IPS-18a (cell line): ENCODE results near the gene HOXB6.

ENCODE experiments used
- H3K27ac ChIP-seq: one replicate; pipeline ENCODE4 v1.5.1; 2013; ENCODE audit warnings: low read length
- H3K27me3 ChIP-seq: one replicate; pipeline ENCODE4 v1.6.1; 2013; ENCODE audit warnings: mild to moderate bottlenecking, low read length; ENCODE audit not compliant: control insufficient read depth, insufficient read depth
- H3K36me3 ChIP-seq: one replicate; pipeline ENCODE4 v1.6.1; 2013; ENCODE audit warnings: low read depth, low read length; ENCODE audit not compliant: control insufficient read depth
- H3K4me1 ChIP-seq: one replicate; pipeline ENCODE4 v1.6.1; 2013; ENCODE audit warnings: low read depth, low read length; ENCODE audit not compliant: control insufficient read depth
- H3K4me3 ChIP-seq: one replicate; pipeline ENCODE4 v1.5.1; 2013; ENCODE audit warnings: low read length
- H3K9ac ChIP-seq: one replicate; pipeline ENCODE4 v1.6.1; 2013; ENCODE audit warnings: mild to moderate bottlenecking, low read length, moderate library complexity
- H3K9me3 ChIP-seq: one replicate; pipeline ENCODE4 v1.6.1; 2013; ENCODE audit warnings: low read depth, low read length; ENCODE audit not compliant: control insufficient read depth

The HOXB6 gene

DNA sequence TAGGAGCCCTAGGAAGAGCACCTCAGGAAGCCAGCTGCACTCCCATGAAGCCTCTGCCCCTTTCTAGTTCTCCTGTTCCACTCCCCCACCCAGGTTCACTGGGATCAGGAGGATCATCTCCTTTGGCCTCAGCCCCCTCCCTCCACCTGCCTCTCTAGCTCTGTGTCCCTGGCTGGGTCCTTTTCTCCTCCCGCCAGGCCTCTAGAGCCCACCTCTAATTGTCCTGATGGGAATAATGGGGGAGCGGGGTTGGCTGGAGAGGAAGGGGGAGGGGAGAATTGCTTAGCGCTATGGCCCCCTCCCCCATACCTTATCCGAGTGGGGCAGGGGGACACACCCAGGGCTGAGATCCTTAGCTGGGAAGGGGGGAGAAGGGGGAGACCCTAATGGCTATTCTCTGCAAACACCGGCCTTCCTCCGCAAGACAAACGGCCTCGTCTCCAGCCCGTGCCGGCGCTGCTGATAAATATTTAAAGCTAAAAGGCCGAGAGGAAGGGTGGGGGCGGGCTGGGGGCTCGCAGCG, 5.0 kb upstream of the HOXB6 start:
- Histone ChIP-seq H3K9me3 (no peaks in the 10 kb centered on the region), H3K4me1 (peaks cover 3% of the 10 kb centered on the region), H3K27me3 (peaks cover 100% of the 10 kb centered on the region), H3K9ac (no peak overlapping the region), H3K36me3 (no peaks in the 10 kb centered on the region), H3K4me3 (no peak overlapping the region), H3K27ac (no peak overlapping the region)

DNA sequence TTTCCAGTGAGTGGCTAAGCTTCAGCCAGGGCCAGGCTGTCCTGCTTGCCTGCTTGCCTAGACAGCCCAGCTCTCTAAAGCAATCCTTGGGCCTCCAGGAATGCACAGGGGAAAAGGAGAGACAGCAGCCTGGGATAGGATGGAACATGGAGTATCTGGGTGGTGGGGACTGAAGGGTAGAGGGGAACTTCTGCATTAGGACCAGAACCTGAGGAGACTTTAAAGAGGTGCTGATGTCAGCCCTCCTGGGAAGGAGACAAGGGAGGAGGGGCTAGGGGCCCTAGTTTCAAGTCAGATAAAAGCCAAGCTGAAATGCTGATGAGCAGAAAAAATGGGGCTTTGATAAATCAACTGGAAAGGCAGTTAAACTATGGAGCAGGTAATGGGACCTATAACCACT, 4.2 kb upstream of the HOXB6 start:
- peaks cover 100% of the 10 kb centered on the region for H3K27me3 ChIP-seq
- H3K9ac ChIP-seq = no peak overlapping the region

DNA sequence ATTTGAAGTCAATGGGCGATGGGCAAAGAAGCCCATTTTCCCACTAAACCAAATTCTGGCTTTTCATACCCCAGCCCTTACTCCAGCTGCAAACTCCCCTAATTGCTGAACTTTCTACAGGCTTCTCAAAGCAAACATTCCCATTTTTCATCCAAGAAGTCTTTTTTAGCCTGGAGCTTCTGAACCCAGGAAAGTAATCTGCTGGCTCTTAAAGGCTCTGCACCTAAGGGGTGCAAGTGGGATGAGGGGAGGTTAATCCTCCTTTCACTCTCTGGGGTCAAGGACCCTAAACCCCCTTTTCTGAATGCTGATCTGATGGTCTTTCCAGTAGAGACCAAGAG, 3.7 kb upstream of the HOXB6 start:
- no peak overlapping the region for H3K9ac ChIP-seq
- H3K27me3 ChIP-seq = peaks cover 100% of the 10 kb centered on the region
- H3K9me3 ChIP-seq = no peaks in the 10 kb centered on the region
- H3K27ac ChIP-seq = no peak overlapping the region
- H3K4me1 ChIP-seq = peaks cover 3% of the 10 kb centered on the region
- no peak overlapping the region for H3K4me3 ChIP-seq
- H3K36me3 ChIP-seq = no peaks in the 10 kb centered on the region

More for the DNA sequence above, 4.2 kb upstream of the HOXB6 start:
- Histone ChIP-seq H3K4me3 (no peak overlapping the region), H3K9me3 (no peaks in the 10 kb centered on the region), H3K4me1 (peaks cover 3% of the 10 kb centered on the region), H3K27ac (no peak overlapping the region), H3K36me3 (no peaks in the 10 kb centered on the region)

DNA sequence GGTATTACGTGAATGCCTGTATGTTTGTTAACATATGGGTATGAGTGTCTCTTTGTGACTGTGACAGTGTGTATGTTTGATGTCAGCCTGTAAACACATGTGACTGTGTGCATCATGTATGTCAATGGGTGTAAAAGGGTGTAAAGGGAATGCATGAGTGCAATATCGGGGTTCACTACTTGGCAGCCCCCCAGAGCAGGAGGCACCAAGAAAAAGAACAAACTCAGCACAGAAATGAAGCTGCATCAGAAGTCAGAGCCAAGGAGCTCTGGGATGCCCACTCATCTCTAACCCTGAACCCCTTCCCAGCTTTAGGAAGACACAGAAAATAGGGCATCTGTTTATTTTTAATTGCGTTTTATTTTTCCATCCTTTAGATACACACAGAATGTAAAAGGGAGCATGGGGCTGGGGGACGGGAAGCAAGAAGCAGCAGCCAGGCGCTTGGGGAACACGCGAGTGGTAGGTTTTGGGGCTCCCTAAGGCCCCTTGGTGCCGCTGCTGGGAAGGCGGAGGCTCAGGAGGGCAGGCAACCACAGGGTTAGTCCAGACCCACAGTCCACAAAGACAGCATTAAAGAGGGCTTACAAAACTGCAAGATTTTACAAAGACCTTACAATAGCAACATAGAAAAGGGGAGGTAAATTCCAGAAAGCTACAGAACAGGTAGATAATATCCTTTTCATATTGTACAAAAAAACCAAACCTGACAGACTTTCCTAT, 2.3 kb upstream of the HOXB6 start:
- Histone ChIP-seq H3K9ac (no peak overlapping the region), H3K9me3 (no peaks in the 10 kb centered on the region), H3K4me3 (no peak overlapping the region), H3K27me3 (peaks cover 100% of the 10 kb centered on the region), H3K4me1 (peaks cover 3% of the 10 kb centered on the region), H3K36me3 (no peaks in the 10 kb centered on the region), H3K27ac (no peak overlapping the region)

DNA sequence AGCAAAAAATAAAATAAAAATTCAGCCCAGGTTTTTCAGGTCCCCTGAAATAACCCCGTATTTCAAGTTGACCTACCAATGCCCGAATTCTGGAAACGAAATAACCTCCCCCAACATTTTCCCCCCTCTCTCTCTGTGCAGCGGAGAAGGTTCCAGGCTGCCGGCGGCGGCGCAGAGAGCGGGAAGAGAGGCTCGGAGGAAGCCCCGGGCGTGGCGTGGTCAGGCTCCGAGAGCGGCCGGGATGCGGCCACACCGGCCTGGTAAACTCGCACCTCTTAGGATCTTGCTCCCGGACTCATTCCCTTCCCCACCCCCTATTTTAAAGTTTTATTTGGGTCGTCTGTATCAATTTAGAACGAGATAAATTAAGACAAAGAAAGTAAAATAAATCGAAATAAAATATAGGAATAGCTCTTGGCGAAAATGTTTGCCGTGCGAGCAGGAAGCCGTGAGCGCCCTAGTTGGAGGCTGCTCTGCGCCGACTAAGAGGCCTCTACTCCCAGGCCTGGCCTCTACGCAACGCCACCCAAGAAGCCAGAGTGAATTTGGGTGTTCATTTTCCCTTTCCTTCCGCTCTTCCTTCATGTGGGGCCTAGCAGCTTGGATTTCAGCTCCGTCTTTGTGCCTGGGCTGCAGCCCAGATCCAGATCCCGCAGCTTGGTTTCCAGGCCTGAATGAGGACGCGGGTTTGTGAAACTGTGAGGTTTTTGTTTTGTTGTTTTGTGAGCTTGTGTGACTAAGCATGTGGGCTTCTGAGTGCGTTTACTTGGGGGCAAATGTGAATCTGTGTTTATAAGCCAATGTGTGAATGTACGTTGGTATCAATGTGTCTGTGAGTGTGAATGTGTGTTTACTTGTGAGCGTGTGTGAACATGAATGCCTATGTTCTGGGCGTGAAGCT, 1.5 kb upstream of the HOXB6 start:
- Histone ChIP-seq H3K27ac (no peak overlapping the region), H3K4me1 (peaks cover 3% of the 10 kb centered on the region), H3K9ac (no peak overlapping the region), H3K36me3 (no peaks in the 10 kb centered on the region), H3K9me3 (no peaks in the 10 kb centered on the region), H3K4me3 (no peak overlapping the region), H3K27me3 (peaks cover 100% of the 10 kb centered on the region)

DNA sequence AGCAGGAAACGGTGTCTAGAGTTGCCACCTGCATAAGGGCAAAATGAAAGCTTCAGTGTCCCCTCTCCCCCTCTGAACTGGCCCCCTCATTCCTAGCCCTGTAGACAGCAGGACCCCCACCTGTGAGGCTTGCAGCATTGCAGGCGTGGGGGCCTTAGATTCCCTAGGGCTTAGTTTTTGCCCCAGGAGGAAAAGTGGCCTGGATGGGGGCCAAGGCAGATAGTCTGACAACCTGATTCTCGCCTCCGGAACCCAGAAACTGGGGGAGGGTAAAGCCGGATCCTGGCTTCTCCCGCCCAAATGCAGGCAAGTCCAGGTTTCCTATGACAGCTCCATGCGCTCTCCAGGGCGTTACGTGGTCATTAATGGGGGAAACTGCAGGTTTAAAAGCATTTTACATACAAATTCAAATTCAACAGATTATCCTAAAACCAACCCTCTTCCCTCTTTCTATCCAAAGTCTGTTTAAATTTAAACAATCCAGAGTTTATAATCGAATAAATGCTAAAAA, 678 bp upstream of the HOXB6 start:
- no peak overlapping the region for H3K4me3 ChIP-seq
- no peaks in the 10 kb centered on the region for H3K36me3 ChIP-seq
- peaks cover under 1% of the 10 kb centered on the region for H3K4me1 ChIP-seq
- H3K9me3 ChIP-seq = peaks cover 2% of the 10 kb centered on the region
- H3K27me3 ChIP-seq = peaks cover 100% of the 10 kb centered on the region
- no peak overlapping the region for H3K9ac ChIP-seq
- no peak overlapping the region for H3K27ac ChIP-seq

DNA sequence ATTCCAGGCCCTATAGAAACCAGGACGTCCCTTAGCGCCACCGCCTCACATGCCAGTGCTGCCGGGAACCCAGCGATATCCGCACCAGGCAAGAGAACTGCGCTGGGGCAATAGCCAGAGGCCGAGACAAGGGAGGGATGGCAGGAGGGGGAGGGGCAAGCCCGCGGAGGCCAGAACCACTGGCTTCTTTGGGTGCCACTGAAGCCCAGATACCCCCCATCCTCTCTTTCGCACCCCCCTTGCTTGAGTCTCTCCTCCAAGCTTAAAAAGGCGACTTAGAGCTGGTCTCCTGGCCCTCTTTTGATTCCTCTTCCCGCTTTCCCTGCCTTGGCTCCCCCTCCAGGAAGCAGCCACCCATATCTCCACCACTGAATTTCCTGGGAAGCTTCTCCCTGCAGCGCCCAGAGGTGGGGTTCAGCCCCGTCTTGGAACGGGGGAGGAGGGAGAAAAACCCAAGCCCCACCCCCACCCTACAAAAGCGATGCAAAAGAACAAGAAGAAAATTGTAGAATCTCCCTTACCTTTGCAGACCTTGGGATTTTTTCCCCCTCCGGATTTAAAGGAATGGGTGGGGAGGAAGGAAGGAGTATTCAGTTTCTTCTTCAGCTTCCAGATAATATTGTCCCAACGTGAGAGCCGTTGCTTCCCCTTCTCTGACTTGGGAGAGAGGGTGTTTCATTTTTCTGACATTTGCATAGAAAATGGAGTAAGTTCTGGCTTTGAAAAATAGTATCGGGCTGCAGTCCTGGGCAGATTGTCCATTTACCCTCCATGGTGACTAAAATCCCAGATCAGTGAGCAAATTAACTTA, 622 bp downstream of the HOXB6 start:
- H3K4me3 ChIP-seq = no peak overlapping the region
- H3K27me3 ChIP-seq = peaks cover 100% of the 10 kb centered on the region
- no peaks in the 10 kb centered on the region for H3K4me1 ChIP-seq
- no peaks in the 10 kb centered on the region for H3K36me3 ChIP-seq
- no peak overlapping the region for H3K27ac ChIP-seq
- H3K9ac ChIP-seq = no peak overlapping the region
- H3K9me3 ChIP-seq = peaks cover 2% of the 10 kb centered on the region

DNA sequence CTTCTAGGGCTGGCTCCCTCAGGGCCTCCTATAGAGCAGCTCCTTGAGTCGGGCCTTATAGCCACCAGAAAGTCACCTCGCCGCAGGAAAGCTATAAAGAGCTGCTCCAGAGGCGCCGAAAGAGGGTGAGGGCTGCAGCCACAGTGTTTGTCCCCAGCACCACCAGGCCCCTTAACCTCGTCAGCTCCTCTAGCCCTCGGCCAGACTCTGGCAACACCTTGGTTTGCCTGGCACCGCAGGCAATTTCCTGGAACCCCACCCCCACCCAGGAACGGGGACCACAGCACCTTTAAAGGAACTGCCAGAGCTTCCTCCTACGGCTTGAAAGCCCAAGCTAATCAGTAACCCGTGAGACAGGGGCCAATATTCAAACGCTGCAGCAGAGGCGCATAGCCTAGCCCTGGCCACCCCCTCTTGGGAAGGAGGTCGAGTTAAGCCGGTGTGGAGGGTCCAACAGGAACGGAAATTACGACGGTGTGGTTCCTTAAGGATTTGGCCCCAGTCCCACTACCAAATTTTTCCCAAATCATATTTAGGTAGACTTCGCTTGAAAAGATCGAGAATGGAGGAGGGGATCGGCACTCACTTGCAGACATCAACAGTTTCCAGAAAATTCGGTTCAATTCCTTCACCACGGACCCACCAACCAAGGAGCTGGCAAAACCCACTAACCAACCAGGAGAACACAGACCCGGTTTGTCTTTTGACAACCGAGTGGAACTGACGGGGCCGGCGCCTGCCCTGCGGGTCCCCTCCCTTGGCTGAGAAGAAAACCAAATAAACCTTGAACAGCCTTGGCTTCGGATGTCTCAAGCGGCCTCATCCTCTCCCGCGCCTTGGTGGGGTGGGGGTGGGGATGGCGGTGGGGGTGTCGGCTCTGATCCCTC, 3.0 kb downstream of the HOXB6 start:
- H3K27me3 ChIP-seq = peaks cover 100% of the 10 kb centered on the region
- H3K4me3 ChIP-seq = no peak overlapping the region
- no peak overlapping the region for H3K9ac ChIP-seq
- peaks cover 2% of the 10 kb centered on the region for H3K9me3 ChIP-seq
- H3K36me3 ChIP-seq = no peaks in the 10 kb centered on the region
- H3K27ac ChIP-seq = no peak overlapping the region
- H3K4me1 ChIP-seq = no peaks in the 10 kb centered on the region

DNA sequence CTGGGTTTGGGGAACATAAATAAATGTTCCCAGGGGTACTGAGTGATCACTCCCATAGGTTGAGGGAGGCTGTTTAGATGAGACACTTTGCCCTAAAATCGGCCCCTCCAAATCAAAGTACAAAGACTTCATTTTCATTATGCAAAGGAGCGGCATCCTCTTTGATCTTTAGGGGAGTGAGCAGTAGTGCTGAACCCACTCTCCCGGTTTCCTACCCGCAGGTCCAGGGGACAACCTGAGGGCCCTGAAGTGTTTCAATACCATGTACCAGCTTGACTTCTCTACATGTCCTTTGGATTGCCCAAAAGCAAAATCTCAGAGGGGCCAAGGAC, 3.6 kb downstream of the HOXB6 start:
- H3K4me3 ChIP-seq = no peak overlapping the region
- no peaks in the 10 kb centered on the region for H3K4me1 ChIP-seq
- H3K9ac ChIP-seq = no peak overlapping the region
- H3K27me3 ChIP-seq = peaks cover 100% of the 10 kb centered on the region
- no peak overlapping the region for H3K27ac ChIP-seq
- no peaks in the 10 kb centered on the region for H3K36me3 ChIP-seq
- H3K9me3 ChIP-seq = peaks cover 2% of the 10 kb centered on the region

DNA sequence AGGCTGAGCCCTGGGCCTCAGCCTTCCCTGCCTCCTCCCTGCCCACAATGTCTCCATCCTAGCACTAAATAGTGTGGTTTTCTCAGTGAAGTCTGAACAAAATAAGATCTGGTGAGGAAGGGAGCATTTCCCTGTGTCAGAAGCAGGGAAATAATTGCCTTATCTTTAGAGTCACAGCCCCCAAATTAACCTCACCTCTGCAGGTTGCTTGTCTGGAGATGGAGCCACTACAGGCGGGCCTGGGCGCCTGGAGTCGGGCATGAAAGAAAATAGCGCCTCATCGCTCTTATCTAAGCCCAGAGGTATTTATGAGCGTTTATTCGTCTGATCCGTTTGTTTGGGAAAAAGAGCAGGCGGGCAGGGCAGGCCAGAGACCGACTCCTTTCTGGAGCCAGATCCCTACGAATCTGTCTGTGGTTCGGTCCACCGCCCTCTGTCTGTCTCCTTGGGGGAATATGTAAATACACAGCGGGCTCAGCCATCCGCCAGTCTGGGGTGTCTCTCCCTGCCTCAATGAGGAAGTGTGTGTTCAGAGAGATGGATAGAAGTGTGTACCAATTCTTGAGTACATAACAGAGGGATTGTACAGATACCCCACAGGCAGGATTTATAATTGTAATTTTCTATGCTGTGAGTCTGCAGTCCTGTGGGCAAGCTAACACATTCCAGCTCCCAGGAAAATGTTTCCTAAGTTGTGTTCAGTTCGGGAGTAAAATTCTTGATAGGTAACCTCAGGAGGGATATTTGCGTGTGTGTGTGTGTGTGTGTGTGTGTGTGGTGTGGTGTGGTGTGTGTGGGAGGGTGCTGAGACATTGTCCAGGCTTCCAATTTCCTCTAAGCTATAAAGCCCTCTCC, 4.3 kb downstream of the HOXB6 start:
- Histone ChIP-seq H3K4me1 (no peaks in the 10 kb centered on the region), H3K36me3 (no peaks in the 10 kb centered on the region), H3K27me3 (peaks cover 100% of the 10 kb centered on the region)

More for the DNA sequence above, 4.3 kb downstream of the HOXB6 start:
- Histone ChIP-seq H3K9me3 (peaks cover 2% of the 10 kb centered on the region), H3K4me3 (no peak overlapping the region), H3K27ac (no peak overlapping the region), H3K9ac (no peak overlapping the region)
